Keratinocyte (primary cell): ENCODE data around the gene KLHL36. TPM values are rescaled to one million over a fixed set of nuclear protein-coding genes. Genes with fewer than 3 reads are reported as not detected.

Experiments
- DNase-seq: peaks from one replicate; pipeline ENCODE4 v3.0.0-alpha.2; 2011; ENCODE audit warnings: low read depth, missing footprints, low spot score
- FAIRE-seq: peaks from 2 replicates; lab custom pipeline; 2011; peaks lifted over from hg19 to GRCh38; lab: Jason Lieb, UNC
- H2AFZ ChIP-seq: 2 replicates; pipeline ENCODE4 v1.6.0; 2012; ENCODE audit warnings: low read length, control low read depth, inconsistent platforms; ENCODE audit not compliant: control insufficient read depth
- H3K27ac ChIP-seq: 2 replicates; pipeline ENCODE4 v1.5.1; 2011; ENCODE audit warnings: low read length; ENCODE audit not compliant: control insufficient read depth, insufficient read depth
- H3K27me3 ChIP-seq: 3 replicates; pipeline ENCODE4 v1.6.0; 2011; ENCODE audit warnings: low read length; ENCODE audit not compliant: control insufficient read depth, insufficient read depth; ENCODE audit errors: extremely low read depth
- H3K36me3 ChIP-seq, 2 experiments: 2 replicates in 1 of 2; 3 replicates in 1 of 2; pipeline ENCODE4 v1.5.1; 2011; ENCODE audit warnings: low read length in 2 of 2, mild to moderate bottlenecking in 1 of 2; ENCODE audit not compliant: control insufficient read depth in 2 of 2, insufficient read depth in 2 of 2; ENCODE audit errors: extremely low read depth in 1 of 2
- H3K4me1 ChIP-seq: 3 replicates; pipeline ENCODE4 v1.5.1; 2011; ENCODE audit warnings: low read length; ENCODE audit not compliant: control insufficient read depth, insufficient read depth; ENCODE audit errors: extremely low read depth
- H3K4me2 ChIP-seq: 3 replicates; pipeline ENCODE4 v1.6.0; 2011; ENCODE audit warnings: low read depth, low read length; ENCODE audit not compliant: control insufficient read depth, insufficient read depth; ENCODE audit errors: extremely low read depth
- H3K4me3 ChIP-seq, 3 experiments: fragments of 200-600 bp in 1 of 3; sonication (generic) in 1 of 3; 2 replicates in 2 of 3; 3 replicates in 1 of 3; pipeline ENCODE4 v1.5.1; 2011 to 2016; ENCODE audit warnings: low read length in 3 of 3, mild to moderate bottlenecking in 3 of 3, control low read depth in 2 of 3, inconsistent platforms in 1 of 3, low read depth in 1 of 3, mixed read lengths in 1 of 3, mixed run types in 1 of 3, moderate library complexity in 1 of 3; ENCODE audit not compliant: control insufficient read depth in 2 of 3, insufficient read depth in 2 of 3; ENCODE audit errors: extremely low read depth in 1 of 3
- H3K79me2 ChIP-seq: 2 replicates; pipeline ENCODE4 v1.6.0; 2012; ENCODE audit warnings: low read length; ENCODE audit not compliant: control insufficient read depth, insufficient read depth
- H3K9ac ChIP-seq: 3 replicates; pipeline ENCODE4 v1.6.0; 2011; ENCODE audit warnings: low read length; ENCODE audit not compliant: control insufficient read depth, insufficient read depth; ENCODE audit errors: extremely low read depth
- H3K9me1 ChIP-seq: 3 replicates; pipeline ENCODE4 v1.6.0; 2011; ENCODE audit warnings: low read length; ENCODE audit not compliant: control insufficient read depth, insufficient read depth; ENCODE audit errors: extremely low read depth
- H3K9me3 ChIP-seq: 2 replicates; pipeline ENCODE4 v1.5.1; 2012; ENCODE audit warnings: low read depth, low read length; ENCODE audit not compliant: control insufficient read depth
- H4K20me1 ChIP-seq: 3 replicates; pipeline ENCODE4 v1.6.0; 2011; ENCODE audit warnings: low read length; ENCODE audit not compliant: control insufficient read depth, insufficient read depth; ENCODE audit errors: extremely low read depth
- CTCF ChIP-seq, 3 experiments: IDR thresholded peaks in 1 of 3; conservative IDR thresholded peaks in 1 of 3; optimal IDR thresholded peaks in 1 of 3; 2 replicates in 2 of 3; 3 replicates in 1 of 3; pipeline versions ENCODE3 to v1.5.1; 2011; ENCODE audit warnings: low read length in 3 of 3, mild to moderate bottlenecking in 3 of 3, moderate library complexity in 2 of 3, control low read depth in 1 of 3, inconsistent platforms in 1 of 3; ENCODE audit not compliant: insufficient read depth in 2 of 3; ENCODE audit errors: extremely low read depth in 1 of 3
- EZH2 ChIP-seq: IDR thresholded peaks from one replicate; pipeline ENCODE4 v1.6.1; 2012; ENCODE audit warnings: inconsistent platforms, mild to moderate bottlenecking, low read length, moderate library complexity
- dilution Hi-C: fragments of 300-500 bp; cut with MboI; formaldehyde crosslinking; loops from one replicate; pipeline ENCODE4 v1.7.0; 2020; ENCODE audit warnings: low sequenced_read_pairs; ENCODE audit not compliant: extremely low pct_ligation_motif_present
- polyA plus RNA-seq, 5 experiments: library from polyadenylated mRNA; depleted of rRNA in 3 of 5; stranded (reverse) in 3 of 5; stranded (forward) in 1 of 5; unstranded in 1 of 5; fragments of >200 nt; gene quantifications; 1 replicate in 1 of 5; 2 replicates in 3 of 5; 3 replicates in 1 of 5; pipeline versions ENCODE4 v1.2.1 to v1.2.3, GENCODE V29; 2011 to 2012; ENCODE audit warnings: missing spikeins in 2 of 5, low read depth in 1 of 5, low replicate concordance in 1 of 5

The KLHL36 gene
- polyA plus RNA-seq, 1 donor (not counting 4 experiments of a cell fraction or from before 2014, with no cell fraction given): 27.5 TPM

GRCh38 chr16:84641643-84642358, 6.5 kb upstream of the KLHL36 start:
- TF ChIP-seq EZH2 (no peak), CTCF (optimal IDR thresholded peaks at IDR 0.05 in 1 of 3, IDR thresholded peaks at IDR 0.05 in 1 of 3, conservative IDR thresholded peaks at IDR 0.05 in 1 of 3; ENCODE audit: extremely low read depth in 1 of 3, insufficient read depth in 2 of 3, low read length in 3 of 3) (no peak)
- dilution Hi-C loops: no loop called here
- Histone ChIP-seq H3K4me3 (peak overlapping the region; percentile 27 to 61 (median 56)), H4K20me1 (no peaks in the 10 kb centered on the region), H3K36me3 (no peaks in the 10 kb centered on the region), H2AFZ (no peak overlapping the region), H3K79me2 (peaks cover 3% of the 10 kb centered on the region), H3K9me1 (no peaks in the 10 kb centered on the region), H3K4me2 (peak overlapping the region; percentile 89), H3K4me1 (peaks cover 35% of the 10 kb centered on the region), H3K27me3 (no peaks in the 10 kb centered on the region), H3K9ac (peak overlapping the region; percentile 79), H3K9me3 (no peaks in the 10 kb centered on the region), H3K27ac (peak overlapping the region; percentile 85)
- FAIRE-seq (no peak), DNase-seq (no peak)

GRCh38 chr16:84643180-84643583, 5.1 kb upstream of the KLHL36 start:
- Histone ChIP-seq H3K4me1 (peaks cover 39% of the 10 kb centered on the region), H3K9me1 (no peaks in the 10 kb centered on the region), H4K20me1 (no peaks in the 10 kb centered on the region), H3K27me3 (no peaks in the 10 kb centered on the region), H3K4me2 (peak overlapping the region; percentile 89), H3K27ac (peak overlapping the region; percentile 85), H3K36me3 (no peaks in the 10 kb centered on the region), H3K9ac (peak overlapping the region; percentile 79), H3K79me2 (peaks cover 3% of the 10 kb centered on the region), H2AFZ (peak overlapping the region; percentile 50), H3K4me3 (peak overlapping the region; percentile 27 to 61 (median 56)), H3K9me3 (no peaks in the 10 kb centered on the region)
- DNase-seq (peak; percentile 83), FAIRE-seq (peak; percentile 88)
- dilution Hi-C loops: no loop called here
- no peak for TF ChIP-seq CTCF (optimal IDR thresholded peaks at IDR 0.05 in 1 of 3, IDR thresholded peaks at IDR 0.05 in 1 of 3, conservative IDR thresholded peaks at IDR 0.05 in 1 of 3; ENCODE audit: extremely low read depth in 1 of 3, insufficient read depth in 2 of 3, low read length in 3 of 3)
- no peak for TF ChIP-seq EZH2
